Central memory CD4-positive, alpha-beta T cell (primary cell): ENCODE data around the gene TSPO2.

Experiments
- DNase-seq: peaks from one replicate; pipeline ENCODE4 v3.0.0; 2022

The TSPO2 gene

GRCh38 chr6:41027799-41028560, 14.3 kb upstream of the TSPO2 start:
- DNase-seq, result peak; percentile 56

GRCh38 chr6:41028561-41029412, 13.5 kb upstream of the TSPO2 start:
- no peak for DNase-seq

DNA sequence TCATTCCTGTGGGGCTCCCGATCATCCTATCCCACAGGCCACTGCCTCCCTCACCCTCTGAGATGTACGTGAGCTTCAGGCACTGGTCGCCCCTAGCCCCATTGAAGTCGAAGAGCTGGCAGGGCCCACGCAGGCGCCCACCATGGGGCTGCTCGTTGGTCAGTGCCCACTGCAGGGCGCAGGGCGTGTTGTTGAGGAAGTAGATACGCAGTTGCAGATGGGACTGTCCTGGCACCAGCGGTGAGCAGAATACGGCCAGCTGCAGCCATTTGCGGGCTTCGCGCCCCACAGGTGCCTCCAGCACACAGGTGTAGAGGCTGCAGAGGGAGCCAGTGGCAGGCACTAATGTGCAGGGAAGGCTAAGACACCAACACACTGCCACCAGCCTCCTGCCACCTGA, 9.4 kb upstream of the TSPO2 start:
- no peak for DNase-seq

DNA sequence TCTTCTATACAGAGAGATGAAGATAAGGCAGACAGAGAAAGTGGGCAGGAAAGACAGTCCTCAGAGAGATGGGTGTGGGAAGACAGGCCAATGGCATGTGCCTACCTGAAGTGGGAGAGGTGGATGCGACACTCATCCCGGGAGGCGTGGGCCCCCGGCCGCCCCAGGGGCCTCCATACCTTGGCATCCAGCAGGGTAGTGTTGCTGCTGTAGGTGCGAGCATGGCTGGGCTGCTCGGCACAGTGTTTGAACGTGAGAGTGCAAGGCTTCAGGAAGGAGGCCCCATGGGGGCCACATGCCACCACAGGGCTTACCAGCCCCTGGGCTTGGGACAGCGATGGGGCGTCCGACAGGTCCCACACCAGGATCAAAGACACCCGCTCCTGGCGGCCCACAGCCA, 8.5 kb upstream of the TSPO2 start:
- DNase-seq, result no peak

- no peak for DNase-seq
Observed at GRCh38 chr6:41036186-41036585, 6.1 kb upstream of the TSPO2 start.

- no peak for DNase-seq
Observed at GRCh38 chr6:41036601-41037000, 5.7 kb upstream of the TSPO2 start.

DNA sequence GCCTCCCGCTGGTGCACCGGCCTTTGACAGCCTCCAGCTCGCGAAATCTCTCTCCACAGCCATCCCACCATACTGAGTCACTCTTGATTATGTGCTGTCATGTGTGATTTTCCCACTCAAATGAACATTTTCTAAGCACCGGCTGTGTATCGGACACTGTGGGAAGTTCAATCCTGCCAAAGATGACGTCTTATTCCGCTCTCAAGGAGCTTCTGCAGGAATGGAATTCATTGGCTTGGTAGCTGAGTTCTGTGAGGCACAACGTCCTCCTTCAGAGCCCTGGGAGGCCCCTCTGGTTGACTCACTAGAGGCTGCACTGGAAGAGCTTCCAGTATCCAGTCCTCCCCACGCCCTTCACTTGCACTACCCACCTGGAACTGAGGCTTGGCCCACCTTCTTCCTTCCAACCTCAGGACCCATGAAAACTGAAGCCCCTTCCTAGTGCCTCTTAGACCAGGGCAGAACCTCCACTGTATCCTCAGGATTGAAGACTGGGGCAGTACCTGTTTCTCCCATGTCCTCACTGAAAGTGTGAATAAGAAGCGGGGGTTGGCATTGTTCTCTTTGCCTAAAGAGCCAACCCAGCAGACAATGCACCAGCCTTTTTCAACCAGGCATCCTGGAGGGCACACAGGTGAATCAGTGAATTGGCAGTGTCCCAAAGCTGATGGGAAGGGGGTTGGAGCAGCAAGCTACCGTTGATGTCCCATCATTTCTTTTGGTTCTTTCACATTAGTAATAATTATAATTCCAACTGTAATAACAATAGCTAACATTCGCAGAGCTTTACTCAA, 5.0 kb upstream of the TSPO2 start:
- DNase-seq, result no peak

DNA sequence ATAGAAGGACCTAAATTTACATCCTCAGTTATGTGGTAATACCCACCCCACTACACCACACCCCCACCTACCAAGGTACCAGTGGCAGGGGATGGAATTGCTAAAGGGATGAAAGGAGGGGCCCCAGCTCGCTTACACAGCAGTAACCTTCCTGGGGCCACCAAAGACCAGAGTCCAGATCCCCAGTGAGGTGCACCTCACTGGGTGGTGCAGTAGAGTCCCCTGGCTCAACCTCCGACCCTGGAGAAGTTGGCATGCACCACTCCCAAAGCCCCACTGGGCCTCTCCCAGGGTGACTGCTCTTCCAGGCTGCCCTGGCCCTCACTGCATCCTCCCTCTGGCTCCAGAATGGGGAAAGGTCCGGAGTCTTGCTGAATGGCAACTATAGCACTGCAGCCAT, 4.1 kb upstream of the TSPO2 start:
- no peak for DNase-seq

DNA sequence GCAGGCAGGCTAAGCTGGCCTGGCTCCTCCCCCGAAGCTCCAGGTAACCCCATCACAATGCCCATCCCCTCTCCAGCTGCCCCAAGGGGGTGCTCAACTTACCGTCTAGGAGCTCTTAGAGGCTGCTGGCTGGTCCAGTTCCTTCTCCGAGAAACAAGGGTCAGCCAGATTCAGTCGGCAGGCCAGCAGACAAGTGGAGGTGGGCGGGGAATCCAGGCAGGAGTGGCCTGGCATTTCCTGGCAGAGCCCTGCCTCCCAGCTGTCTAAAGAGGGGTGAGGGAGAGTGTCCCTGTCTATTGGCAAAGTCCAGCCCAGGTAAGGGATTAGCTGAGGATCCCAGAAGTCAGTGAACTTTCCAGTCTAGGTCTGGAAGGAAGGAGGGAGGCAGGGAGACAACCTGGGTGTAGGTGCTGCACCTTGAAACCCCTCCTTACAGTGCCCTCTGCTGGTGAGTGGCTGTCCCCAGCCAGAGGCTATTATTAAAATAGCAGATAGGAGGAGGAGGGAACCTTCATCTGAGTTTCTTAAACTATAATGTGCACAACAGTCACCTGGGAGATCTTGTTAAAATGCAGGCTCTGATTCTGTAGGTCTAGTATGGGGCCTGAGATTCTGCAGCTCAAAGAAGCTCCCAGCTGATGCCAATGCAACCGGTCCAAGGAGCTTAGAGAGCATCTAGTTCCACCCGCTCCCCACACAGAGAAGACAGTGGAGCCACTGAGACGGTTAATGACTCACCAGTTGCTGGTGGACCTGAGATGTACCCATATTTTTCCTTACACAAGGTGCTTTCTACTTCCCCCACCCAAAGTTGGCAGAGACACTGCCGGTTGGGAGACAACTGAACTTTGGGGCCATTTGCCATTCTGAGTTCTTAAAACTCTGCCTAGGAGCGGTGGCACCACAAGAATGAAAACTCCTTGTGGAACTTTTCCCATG, 2.9 kb upstream of the TSPO2 start, which contains the start of gene UNC5CL:
Gene UNC5CL, minus strand, starts transcription at position 162 of the 939 bp plus-strand sequence. CDS start 4,147 bp downstream, outside the sequence.
- peak; percentile 15 for DNase-seq

DNA sequence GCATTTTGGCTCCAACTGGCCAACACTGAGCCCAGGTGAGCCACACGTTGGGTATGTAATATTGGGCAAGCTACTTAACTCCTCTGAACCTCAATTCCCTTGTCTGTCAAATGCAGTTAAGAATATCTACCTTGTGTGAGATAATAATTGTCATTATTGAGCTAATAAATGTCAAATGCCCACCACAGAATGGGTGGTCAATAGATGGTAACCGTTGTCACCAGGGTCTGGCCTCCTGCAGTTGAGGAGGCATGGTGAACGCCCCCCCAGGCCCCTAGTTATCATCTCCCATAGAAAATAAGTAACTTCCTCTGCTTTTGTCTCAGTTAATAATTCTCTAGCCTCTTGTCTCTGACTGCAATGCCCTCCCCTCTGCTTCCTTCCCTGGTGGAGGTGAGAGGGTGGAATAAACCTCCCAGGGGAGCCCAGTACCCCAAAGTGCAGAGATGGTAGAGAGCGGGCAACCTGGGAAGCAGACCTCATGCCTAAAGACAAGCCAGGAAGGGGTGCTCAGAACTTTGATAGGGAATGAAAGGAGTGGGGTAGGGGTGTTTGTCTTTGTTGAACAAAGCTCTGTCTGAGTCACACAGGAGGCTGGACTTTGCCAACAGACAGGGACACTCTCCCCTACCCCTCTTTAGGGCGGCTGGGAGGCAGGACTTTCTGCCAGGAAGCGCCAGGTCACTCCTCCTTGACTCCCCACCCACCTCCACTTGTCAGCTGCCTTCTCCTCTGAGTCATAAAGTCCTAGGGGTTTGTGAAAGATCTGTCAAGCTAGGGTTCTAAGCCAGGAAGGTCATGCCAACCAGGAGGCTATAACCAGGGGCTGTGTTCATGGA, 1.9 kb upstream of the TSPO2 start:
- DNase-seq, result no peak

- no peak for DNase-seq
Observed at GRCh38 chr6:41040940-41041536, 1.2 kb upstream of the TSPO2 start.

- DNase-seq, result no peak
Observed at GRCh38 chr6:41043151-41043550, 884 bp downstream of the TSPO2 start.

DNA sequence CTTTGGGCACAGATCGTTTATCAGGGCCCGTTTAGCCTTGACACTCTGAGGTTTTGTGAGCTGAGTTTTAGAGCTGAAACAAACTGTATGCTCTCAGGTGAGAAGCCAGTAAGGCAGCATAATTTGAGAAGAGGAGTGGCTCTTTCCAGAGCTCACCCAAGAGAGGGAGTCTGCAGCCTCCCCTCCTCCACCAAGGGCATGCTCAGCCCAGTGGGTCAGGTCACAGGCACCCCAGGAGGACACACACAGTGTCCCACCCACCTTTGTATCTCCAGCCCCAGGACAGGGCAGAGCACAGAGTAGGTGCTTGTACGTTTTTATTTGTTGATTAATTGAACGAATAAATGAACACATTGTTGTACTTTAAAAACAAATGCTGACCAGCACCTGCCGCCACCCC, 3.4 kb downstream of the TSPO2 start:
- DNase-seq, result no peak

DNA sequence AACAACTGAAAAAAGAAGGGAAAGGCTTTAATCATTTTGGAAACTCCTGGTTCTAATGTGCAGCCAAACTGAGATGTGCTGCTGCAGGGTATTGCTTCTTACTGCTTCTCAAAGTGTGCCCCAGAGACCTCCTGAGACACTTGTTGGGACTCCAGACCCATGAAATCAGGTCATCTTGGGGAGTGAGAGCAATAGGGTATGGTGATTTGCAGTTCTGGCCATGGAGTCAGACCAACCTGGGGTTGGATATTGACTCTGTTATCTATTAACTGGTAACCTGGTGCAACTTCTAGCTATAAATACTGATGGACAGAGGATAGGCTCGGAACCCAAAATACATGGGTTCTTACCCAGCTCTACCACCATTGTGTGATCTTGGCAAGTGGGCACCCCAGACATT, 3.8 kb downstream of the TSPO2 start:
- no peak for DNase-seq

GRCh38 chr6:41047306-41047705, 5.0 kb downstream of the TSPO2 start:
- no peak for DNase-seq

DNA sequence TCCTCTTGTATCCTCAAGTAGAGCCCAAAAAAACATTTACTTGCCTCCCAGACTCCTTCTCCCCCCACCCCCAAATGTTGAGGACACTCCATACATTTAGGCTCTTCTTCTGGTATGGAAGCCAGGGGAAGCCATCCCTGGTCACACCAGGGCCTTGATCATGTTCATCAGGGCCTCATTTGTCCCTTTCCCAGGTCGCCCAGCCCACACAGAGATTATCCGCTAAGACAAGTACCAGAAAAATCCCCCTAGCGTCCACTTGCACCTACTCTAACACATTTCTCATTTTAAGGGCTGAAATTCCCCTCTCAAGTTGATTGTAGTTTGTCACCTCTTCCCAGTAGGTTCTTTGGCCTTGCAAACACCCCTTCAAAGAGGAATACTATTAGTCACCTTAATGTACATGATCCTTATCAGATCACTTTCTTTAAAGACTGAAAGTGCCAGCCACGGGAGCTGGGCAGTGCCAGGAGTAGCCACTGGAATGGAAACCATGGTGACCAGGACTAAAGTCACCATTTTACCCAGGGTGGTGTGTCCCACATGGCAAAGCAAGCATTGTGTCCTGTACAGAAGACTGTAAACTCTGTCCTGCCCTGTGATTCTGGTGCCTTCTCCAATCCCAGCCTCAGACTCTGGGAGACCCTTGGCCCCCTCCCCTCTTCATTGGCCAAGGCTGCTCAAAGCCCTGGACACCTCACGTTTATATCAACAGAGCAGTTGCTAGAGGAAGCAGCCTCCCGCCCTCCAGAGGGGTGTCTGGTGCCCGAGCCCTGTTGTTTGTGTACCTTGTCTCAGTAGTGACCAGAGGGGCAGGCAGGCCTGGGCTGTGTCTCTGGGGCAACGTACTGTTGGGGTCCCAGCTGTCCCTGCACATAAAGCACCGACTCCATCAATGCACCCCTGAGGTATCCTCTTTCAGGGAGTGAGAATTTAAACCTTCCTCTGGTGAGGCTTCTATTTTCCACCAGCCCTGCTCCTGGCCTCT, 5.8 kb downstream of the TSPO2 start:
- no peak for DNase-seq

DNA sequence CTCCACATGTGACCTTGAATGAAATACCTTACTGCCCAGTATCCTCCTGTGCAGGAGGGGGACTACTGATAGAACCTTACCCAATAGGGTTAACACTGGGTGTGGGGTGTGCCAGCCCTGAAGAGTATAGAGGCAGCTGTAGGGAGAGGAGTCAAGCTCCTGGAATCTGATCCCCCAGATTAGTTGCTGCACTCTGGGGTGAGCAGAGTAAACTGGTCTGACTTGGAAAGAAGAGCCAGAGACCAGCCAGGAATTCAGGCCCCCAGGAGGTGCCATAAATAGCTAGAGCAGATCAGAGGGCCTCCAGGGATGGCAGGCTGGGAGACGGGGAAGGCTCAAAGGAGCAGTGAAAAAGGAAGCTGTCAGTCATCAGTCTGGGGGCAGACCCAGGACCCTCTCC, 7.3 kb downstream of the TSPO2 start:
- DNase-seq, result no peak

- no peak for DNase-seq
Observed at GRCh38 chr6:41049955-41050354, 7.7 kb downstream of the TSPO2 start.

DNA sequence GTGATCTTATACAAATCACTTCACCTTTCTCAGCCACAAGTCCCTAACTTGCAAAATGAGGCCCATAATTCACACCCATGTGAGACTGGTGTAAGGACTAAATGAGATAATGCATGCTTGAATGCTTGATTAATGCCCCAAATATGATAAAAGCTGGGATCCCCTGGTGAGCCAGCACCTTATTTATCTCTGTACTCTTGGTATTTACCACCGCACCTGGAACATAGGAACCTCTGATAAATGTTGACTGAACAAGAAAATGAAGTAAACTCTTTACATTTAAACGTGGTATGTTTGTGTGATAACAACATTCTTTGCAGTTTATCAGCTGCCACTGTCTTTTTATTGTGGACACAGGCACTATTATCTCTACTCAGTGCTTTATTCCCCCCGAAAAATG, 8.3 kb downstream of the TSPO2 start:
- DNase-seq, result no peak
